ENCODE data around the gene HPSE. TPM values are rescaled to one million over a fixed set of nuclear protein-coding genes. Genes with fewer than 3 reads are reported as not detected.

Gene HPSE
- total and polyA plus RNA-seq, 2 experiments from 2014 or later: 2.2 to 2.9 TPM

DNA sequence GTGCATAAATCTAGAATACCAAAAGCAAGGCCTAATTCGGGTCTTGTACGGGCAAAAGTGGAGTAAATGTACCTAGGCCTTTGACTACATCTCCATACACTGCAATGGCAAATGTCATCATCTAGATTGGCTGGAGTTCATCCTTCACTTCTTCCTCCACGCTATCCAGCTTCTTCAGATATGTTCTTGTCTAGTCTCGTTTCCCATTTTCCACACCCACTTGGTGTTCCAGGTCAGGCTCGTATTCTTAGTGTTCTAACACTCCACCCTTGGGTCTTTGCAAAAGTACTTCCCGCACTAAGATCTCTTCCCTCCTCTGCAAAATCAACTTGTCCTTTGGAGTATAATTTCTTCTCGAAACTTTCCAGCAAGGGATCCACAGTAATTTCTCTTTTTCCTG lies 51.5 kb downstream of the HPSE start:
- H3K9me3 Mint-ChIP-seq: no peaks in the 10 kb centered on the region
- Histone ChIP-seq H3K4me2 (peak overlapping the region; percentile 91), H3K27me3 (ENCODE audit: insufficient read depth) (peaks cover 13% of the 10 kb centered on the region), H3K79me2 (replicated peaks; ENCODE audit: insufficient read depth) (peaks cover 12% of the 10 kb centered on the region), H3K36me3 (ENCODE audit: insufficient read depth) (peaks cover 3% of the 10 kb centered on the region; the same call in 1 of the 2 replicates), H3K9me2 (ENCODE audit: insufficient read depth) (peaks cover under 1% of the 10 kb centered on the region; the same call in 1 of the 2 replicates), H3K27ac (ENCODE audit: low read depth) (no peak overlapping the region), H3F3A (replicated peaks; ENCODE audit: low read depth) (no peaks in the 10 kb centered on the region), H3K4me1 (ENCODE audit: insufficient read depth) (peaks cover 5% of the 10 kb centered on the region; the same call in 1 of the 2 replicates), H2AFZ (no peak overlapping the region), H4K20me1 (replicated peaks; ENCODE audit: insufficient read depth) (peaks cover 7% of the 10 kb centered on the region; the same call in 1 of the 2 replicates), H3K4me3 (peak overlapping the region; percentile 63)
- TF ChIP-seq NANOG (IDR thresholded peaks at IDR 0.05; ENCODE audit: borderline replicate concordance) (no peak), CTCF (conservative IDR thresholded peaks at IDR 0.05; ENCODE audit: low read depth in 2 of 2) (no peak), ZNF331 (CRISPR knock-in tag; IDR thresholded peaks at IDR 0.05; ENCODE audit: low read depth) (no peak), JUNB (IDR thresholded peaks at IDR 0.05; ENCODE audit: unreplicated experiment) (no peak), EZH2phosphoT487 (IDR thresholded peaks at IDR 0.05; ENCODE audit: unreplicated experiment) (no peak), ZNF114 (CRISPR knock-in tag; IDR thresholded peaks at IDR 0.05) (no peak), STAT1 (IDR thresholded peaks at IDR 0.05; ENCODE audit: unreplicated experiment) (no peak), POLR2AphosphoS5 (IDR thresholded peaks at IDR 0.05; ENCODE audit: low read depth) (no peak), REST (IDR thresholded peaks at IDR 0.05; ENCODE audit: unreplicated experiment) (no peak), CREB1 (CRISPR knock-in tag; IDR thresholded peaks at IDR 0.05; ENCODE audit: low read depth) (no peak), EZH2 (IDR thresholded peaks at IDR 0.05; ENCODE audit: low read depth, unreplicated experiment) (no peak)
- TF ChIP-seq, protein P1, sequence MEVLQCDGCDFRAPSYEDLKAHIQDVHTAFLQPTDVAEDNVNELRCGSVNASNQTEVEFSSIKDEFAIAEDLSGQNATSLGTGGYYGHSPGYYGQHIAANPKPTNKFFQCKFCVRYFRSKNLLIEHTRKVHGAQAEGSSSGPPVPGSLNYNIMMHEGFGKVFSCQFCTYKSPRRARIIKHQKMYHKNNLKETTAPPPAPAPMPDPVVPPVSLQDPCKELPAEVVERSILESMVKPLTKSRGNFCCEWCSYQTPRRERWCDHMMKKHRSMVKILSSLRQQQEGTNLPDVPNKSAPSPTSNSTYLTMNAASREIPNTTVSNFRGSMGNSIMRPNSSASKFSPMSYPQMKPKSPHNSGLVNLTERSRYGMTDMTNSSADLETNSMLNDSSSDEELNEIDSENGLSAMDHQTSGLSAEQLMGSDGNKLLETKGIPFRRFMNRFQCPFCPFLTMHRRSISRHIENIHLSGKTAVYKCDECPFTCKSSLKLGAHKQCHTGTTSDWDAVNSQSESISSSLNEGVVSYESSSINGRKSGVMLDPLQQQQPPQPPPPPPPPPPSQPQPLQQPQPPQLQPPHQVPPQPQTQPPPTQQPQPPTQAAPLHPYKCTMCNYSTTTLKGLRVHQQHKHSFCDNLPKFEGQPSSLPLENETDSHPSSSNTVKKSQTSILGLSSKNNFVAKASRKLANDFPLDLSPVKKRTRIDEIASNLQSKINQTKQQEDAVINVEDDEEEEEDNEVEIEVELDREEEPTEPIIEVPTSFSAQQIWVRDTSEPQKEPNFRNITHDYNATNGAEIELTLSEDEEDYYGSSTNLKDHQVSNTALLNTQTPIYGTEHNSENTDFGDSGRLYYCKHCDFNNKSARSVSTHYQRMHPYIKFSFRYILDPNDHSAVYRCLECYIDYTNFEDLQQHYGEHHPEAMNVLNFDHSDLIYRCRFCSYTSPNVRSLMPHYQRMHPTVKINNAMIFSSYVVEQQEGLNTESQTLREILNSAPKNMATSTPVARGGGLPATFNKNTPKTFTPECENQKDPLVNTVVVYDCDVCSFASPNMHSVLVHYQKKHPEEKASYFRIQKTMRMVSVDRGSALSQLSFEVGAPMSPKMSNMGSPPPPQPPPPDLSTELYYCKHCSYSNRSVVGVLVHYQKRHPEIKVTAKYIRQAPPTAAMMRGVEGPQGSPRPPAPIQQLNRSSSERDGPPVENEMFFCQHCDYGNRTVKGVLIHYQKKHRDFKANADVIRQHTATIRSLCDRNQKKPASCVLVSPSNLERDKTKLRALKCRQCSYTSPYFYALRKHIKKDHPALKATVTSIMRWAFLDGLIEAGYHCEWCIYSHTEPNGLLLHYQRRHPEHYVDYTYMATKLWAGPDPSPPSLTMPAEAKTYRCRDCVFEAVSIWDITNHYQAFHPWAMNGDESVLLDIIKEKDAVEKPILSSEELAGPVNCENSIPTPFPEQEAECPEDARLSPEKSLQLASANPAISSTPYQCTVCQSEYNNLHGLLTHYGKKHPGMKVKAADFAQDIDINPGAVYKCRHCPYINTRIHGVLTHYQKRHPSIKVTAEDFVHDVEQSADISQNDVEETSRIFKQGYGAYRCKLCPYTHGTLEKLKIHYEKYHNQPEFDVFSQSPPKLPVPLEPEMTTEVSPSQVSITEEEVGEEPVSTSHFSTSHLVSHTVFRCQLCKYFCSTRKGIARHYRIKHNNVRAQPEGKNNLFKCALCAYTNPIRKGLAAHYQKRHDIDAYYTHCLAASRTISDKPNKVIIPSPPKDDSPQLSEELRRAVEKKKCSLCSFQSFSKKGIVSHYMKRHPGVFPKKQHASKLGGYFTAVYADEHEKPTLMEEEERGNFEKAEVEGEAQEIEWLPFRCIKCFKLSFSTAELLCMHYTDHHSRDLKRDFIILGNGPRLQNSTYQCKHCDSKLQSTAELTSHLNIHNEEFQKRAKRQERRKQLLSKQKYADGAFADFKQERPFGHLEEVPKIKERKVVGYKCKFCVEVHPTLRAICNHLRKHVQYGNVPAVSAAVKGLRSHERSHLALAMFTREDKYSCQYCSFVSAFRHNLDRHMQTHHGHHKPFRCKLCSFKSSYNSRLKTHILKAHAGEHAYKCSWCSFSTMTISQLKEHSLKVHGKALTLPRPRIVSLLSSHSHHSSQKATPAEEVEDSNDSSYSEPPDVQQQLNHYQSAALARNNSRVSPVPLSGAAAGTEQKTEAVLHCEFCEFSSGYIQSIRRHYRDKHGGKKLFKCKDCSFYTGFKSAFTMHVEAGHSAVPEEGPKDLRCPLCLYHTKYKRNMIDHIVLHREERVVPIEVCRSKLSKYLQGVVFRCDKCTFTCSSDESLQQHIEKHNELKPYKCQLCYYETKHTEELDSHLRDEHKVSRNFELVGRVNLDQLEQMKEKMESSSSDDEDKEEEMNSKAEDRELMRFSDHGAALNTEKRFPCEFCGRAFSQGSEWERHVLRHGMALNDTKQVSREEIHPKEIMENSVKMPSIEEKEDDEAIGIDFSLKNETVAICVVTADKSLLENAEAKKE (CRISPR knock-in tag; IDR thresholded peaks at IDR 0.05): no peak
- H3K4me1 Mint-ChIP-seq: peaks cover 11% of the 10 kb centered on the region; the same call in 2 of the 3 replicates
- H3K36me3 Mint-ChIP-seq (ENCODE audit: low read depth): no peaks in the 10 kb centered on the region
- peaks cover 9% of the 10 kb centered on the region for H3K27me3 Mint-ChIP-seq (ENCODE audit: insufficient read depth, low read depth, poor library complexity)
- ATAC-seq (no peak), DNase-seq (ENCODE audit: low spot score) (no peak)
- H3K4me3 Mint-ChIP-seq: peak overlapping the region; percentile 85
- no peak overlapping the region for H3K27ac Mint-ChIP-seq

Data from GM23338 (cell line).